CD4-positive, CD25-positive, alpha-beta regulatory T cell (primary cell): ENCODE data around the gene CXCR3. TPM values are rescaled to one million over a fixed set of nuclear protein-coding genes. Genes with fewer than 3 reads are reported as not detected.
"Not testable (repeated sequence)": the region's sequence is repeated elsewhere in the genome, so short reads cannot be mapped to it uniquely, and the experiment has no call there.

Source experiments
- ATAC-seq, 2 donors: fragments of 150-1000 bp; cut with Tn5 transposase; one replicate each; pipeline ENCODE4 v1.10.0; 2021; ENCODE audit warnings: low read depth in 2 of 2, moderate number of reproducible peaks in 2 of 2, moderate library complexity in 1 of 2
- DNase-seq, 3 donors: peaks; one replicate each; pipeline versions ENCODE4 v3.0.0 to v3.0.0-alpha.2; 2012 to 2022; ENCODE audit warnings: mixed read lengths in 1 of 3
- H3K27ac ChIP-seq: one replicate; pipeline ENCODE4 v1.7.0; 2013; ENCODE audit warnings: mild to moderate bottlenecking, low read length; ENCODE audit not compliant: insufficient read depth, poor library complexity, severe bottlenecking
- H3K27me3 ChIP-seq: one replicate; pipeline ENCODE4 v1.7.0; 2013; ENCODE audit warnings: low read length; ENCODE audit not compliant: control insufficient read depth, insufficient read depth
- H3K36me3 ChIP-seq: one replicate; pipeline ENCODE4 v1.7.0; 2013; ENCODE audit warnings: mild to moderate bottlenecking, low read length, moderate library complexity; ENCODE audit not compliant: control insufficient read depth, insufficient read depth
- H3K4me1 ChIP-seq: 2 replicates; pipeline ENCODE4 v1.7.0; 2013; ENCODE audit warnings: mild to moderate bottlenecking, low read length; ENCODE audit not compliant: insufficient read depth, control insufficient read depth, poor library complexity, severe bottlenecking
- H3K4me3 ChIP-seq: one replicate; pipeline ENCODE4 v1.7.0; 2013; ENCODE audit warnings: low read depth, mild to moderate bottlenecking, low read length, moderate library complexity
- H3K9me3 ChIP-seq, 2 experiments: 1 replicate in 1 of 2; 2 replicates in 1 of 2; pipeline ENCODE4 v1.7.0; 2013; ENCODE audit warnings: low read length in 2 of 2, mild to moderate bottlenecking in 1 of 2, moderate library complexity in 1 of 2; ENCODE audit not compliant: control insufficient read depth in 2 of 2
- H3K27ac Mint-ChIP-seq, 3 donors: one replicate each; pipeline ENCODE4 v1.8.0; 2020 to 2022; ENCODE audit warnings: mild to moderate bottlenecking in 3 of 3, mixed read lengths in 3 of 3, moderate library complexity in 2 of 3
- H3K27me3 Mint-ChIP-seq: one replicate; pipeline ENCODE4 v1.8.0; 2022; ENCODE audit warnings: mild to moderate bottlenecking, mixed read lengths
- H3K36me3 Mint-ChIP-seq: one replicate; pipeline ENCODE4 v1.8.0; 2020; ENCODE audit warnings: mixed read lengths
- H3K4me1 Mint-ChIP-seq, 4 donors: one replicate each; pipeline ENCODE4 v1.8.0; 2020 to 2022; ENCODE audit warnings: mixed read lengths in 4 of 4, mild to moderate bottlenecking in 1 of 4
- H3K4me3 Mint-ChIP-seq, 4 donors: one replicate each; pipeline ENCODE4 v1.8.0; 2020 to 2022; ENCODE audit warnings: mild to moderate bottlenecking in 4 of 4, mixed read lengths in 4 of 4, moderate library complexity in 3 of 4
- H3K9me3 Mint-ChIP-seq, 7 donors: one replicate each; pipeline ENCODE4 v1.8.0; 2020 to 2022; ENCODE audit warnings: mixed read lengths in 7 of 7, mild to moderate bottlenecking in 3 of 7, moderate library complexity in 2 of 7
- polyA plus RNA-seq, 4 donors: library from polyadenylated mRNA; unstranded; fragments of 300-500 nt; fragmentation: Illumina TruSeq; gene quantifications; one replicate each; pipeline ENCODE4 v1.2.3, GENCODE V29; 2021
- total RNA-seq: library from RNA; stranded (reverse); gene quantifications from one replicate; pipeline ENCODE4 v1.2.3, GENCODE V29; 2022

CXCR3 gene
- total and polyA plus RNA-seq, 5 donors from 2014 or later = 31.9 to 111 (median 72.7) TPM

DNA sequence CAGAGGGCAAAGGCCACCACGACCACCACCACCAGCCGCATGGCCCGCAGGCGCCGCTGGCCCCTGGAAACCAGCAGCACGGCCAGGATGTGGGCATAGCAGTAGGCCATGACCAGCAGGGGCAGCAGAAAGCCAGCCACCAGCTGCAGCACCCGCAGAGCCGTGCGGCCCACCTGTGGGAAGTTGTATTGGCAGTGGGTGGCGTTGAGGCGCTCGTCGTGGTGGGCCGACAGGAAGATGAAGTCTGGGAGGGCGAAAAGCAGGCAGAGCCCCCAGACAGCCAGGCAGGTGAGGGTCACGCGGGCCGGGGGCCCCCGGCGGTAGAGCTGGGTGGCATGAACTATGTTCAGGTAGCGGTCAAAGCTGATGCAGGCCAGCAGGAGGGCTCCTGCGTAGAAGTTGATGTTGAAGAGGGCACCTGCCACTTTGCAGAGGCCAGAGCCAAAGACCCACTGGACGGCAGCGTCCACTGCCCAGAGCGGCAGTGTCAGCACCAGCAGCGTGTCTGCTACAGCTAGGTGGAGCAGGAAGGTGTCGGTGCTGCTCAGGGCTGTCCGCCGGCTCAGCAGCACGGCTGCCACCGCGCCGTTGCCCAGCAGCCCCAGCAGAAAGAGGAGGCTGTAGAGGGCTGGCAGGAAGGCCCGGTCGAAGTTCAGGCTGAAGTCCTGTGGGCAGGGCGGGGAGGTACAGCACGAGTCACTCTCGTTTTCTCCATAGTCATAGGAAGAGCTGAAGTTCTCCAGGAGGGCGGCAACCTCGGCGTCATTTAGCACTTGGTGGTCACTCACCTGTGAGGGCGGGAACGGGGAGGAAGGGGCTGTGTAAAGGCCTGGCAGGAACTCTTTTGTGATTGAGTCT lies 1.4 kb downstream of the CXCR3 start:
- peak overlapping the region; percentile 77 to 91 (median 87) for H3K4me3 Mint-ChIP-seq
- H3K4me3 ChIP-seq = peak overlapping the region; percentile 53
- H3K4me1 ChIP-seq = peaks cover 38% of the 10 kb centered on the region
- H3K27me3 ChIP-seq = no peaks in the 10 kb centered on the region
- DNase-seq (peak in 1 of 3 donors; percentile 30), ATAC-seq (peak in 1 of 2 donors; percentile 23)
- no peaks in the 10 kb centered on the region for H3K9me3 Mint-ChIP-seq
- no peaks in the 10 kb centered on the region for H3K9me3 ChIP-seq
- peak overlapping the region; percentile 76 for H3K27ac ChIP-seq
- peaks cover 25% of the 10 kb centered on the region for H3K36me3 Mint-ChIP-seq
- peaks cover 5 to 64% (median 30%) of the 10 kb centered on the region in 4 donors for H3K4me1 Mint-ChIP-seq
- peaks cover 14% of the 10 kb centered on the region for H3K36me3 ChIP-seq
- peak overlapping the region; percentile 42 to 95 (median 89) for H3K27ac Mint-ChIP-seq
- no peaks in the 10 kb centered on the region for H3K27me3 Mint-ChIP-seq

DNA sequence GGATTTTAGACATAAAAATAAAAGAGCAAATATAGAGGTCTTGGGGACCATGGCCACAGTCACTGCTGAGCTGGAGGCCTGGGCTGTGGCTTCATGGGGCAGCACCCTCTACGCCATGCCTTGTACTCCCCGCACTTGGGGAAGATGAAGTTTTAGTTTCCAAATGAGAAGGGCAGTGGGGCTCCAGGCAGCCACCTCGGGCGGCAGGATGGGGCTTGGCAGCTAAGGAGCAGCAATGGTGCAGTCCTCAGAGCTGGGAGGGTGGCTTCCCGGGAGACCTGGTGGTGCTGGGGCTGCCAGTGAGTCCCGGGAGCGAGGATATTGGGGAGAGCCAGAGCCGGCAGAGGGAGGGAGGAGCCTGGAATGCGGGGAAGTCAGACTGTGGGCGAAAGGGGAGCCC lies 2.4 kb downstream of the CXCR3 start:
- Histone ChIP-seq H3K4me3 (no peak overlapping the region), H3K36me3 (peaks cover 22% of the 10 kb centered on the region), H3K27ac (peak overlapping the region; percentile 47), H3K9me3 (no peaks in the 10 kb centered on the region), H3K4me1 (peaks cover 36% of the 10 kb centered on the region), H3K27me3 (no peaks in the 10 kb centered on the region)
- Mint-ChIP-seq H3K4me1 (peaks cover 5 to 62% (median 25%) of the 10 kb centered on the region in 4 donors), H3K27me3 (no peaks in the 10 kb centered on the region), H3K27ac (peak overlapping the region; percentile 59 to 86 (median 69)), H3K4me3 (peak overlapping the region; percentile 83 to 91 (median 88)), H3K36me3 (peaks cover 30% of the 10 kb centered on the region), H3K9me3 (no peaks in the 10 kb centered on the region)
- DNase-seq (no peak), ATAC-seq (no peak)

DNA sequence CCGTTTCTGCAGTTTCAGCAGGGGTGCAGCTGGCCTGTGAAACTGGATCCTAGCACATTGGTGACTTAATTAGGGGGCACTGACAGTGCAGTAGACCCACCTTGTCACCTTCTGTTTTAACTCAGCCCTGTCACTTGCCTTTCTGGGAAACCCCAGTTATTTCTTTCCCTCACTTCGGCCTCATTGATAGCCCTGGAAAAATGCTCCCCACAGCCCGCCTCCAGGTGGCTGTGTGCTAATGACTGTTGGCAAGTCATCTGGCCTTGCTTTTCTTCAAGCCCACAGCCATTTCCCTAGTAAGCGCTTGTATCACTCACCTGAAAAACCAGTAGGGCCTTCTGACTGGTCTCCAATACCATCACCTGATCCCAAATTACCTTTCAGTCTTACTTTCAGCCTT lies 3.3 kb downstream of the CXCR3 start:
- ATAC-seq (no peak), DNase-seq (no peak)
- Histone ChIP-seq H3K36me3 (peaks cover 28% of the 10 kb centered on the region), H3K27me3 (no peaks in the 10 kb centered on the region), H3K4me3 (no peak overlapping the region), H3K27ac (peak overlapping the region; percentile 53), H3K9me3 (no peaks in the 10 kb centered on the region), H3K4me1 (peaks cover 32% of the 10 kb centered on the region)
- Mint-ChIP-seq H3K27ac (peak overlapping the region; percentile 59 to 86 (median 62)), H3K27me3 (no peaks in the 10 kb centered on the region), H3K4me3 (peak overlapping the region in 3 of 4 donors; percentile 24 to 86 (median 83)), H3K36me3 (peaks cover 34% of the 10 kb centered on the region), H3K9me3 (no peaks in the 10 kb centered on the region), H3K4me1 (peaks cover 5 to 57% (median 21%) of the 10 kb centered on the region in 4 donors)

DNA sequence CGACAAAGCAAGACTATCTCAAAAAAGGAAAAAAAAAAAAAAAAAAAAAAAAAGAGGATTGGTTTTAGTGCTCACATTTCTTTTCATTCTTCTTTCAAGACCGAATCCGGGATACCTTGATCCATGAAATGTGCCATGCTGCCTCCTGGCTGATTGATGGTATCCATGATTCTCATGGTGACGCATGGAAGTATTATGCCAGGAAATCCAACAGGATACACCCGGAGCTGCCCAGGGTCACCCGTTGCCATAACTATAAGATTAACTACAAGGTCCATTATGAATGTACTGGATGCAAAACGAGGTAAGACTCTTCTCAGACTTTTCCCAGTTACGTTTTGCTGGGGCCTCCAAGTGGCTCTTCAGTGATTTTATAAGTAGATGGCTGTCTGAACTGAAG lies 6.1 kb downstream of the CXCR3 start:
- no peaks in the 10 kb centered on the region for H3K27me3 Mint-ChIP-seq
- H3K9me3 ChIP-seq = no peaks in the 10 kb centered on the region
- no peak overlapping the region for H3K4me3 ChIP-seq
- H3K4me1 Mint-ChIP-seq = peaks cover 12 to 57% (median 27%) of the 10 kb centered on the region in 4 donors
- no peaks in the 10 kb centered on the region for H3K9me3 Mint-ChIP-seq
- no peak for ATAC-seq
- H3K4me1 ChIP-seq = peaks cover 17% of the 10 kb centered on the region
- H3K27me3 ChIP-seq = no peaks in the 10 kb centered on the region
- no peak overlapping the region for H3K4me3 Mint-ChIP-seq
- peaks cover 32% of the 10 kb centered on the region for H3K36me3 ChIP-seq
- peak overlapping the region in 1 of 3 donors; percentile 32 for H3K27ac Mint-ChIP-seq
- DNase-seq = no peak
- H3K36me3 Mint-ChIP-seq = peaks cover 39% of the 10 kb centered on the region
- no peak overlapping the region for H3K27ac ChIP-seq

DNA sequence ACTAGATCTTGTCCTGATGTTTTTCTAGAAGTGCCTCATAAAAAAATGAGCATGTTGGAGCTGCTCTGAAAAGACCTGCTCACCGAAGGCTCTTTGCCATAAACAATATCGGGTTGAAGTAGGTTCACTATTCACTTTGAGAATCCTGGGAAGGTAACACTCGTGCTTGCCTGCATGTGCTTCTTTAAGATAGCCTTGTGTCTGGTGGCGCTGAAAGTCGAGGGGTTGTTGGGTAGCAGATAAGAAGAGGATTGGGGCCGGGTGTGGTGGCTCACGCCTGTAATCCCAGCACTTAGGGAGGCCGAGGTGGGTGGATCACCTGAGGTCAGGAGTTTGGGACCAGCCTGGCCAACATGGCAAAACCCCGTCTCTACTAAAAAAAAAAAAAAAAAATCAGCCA lies 6.6 kb downstream of the CXCR3 start:
- Mint-ChIP-seq H3K36me3 (peaks cover 39% of the 10 kb centered on the region), H3K4me1 (peaks cover 13 to 58% (median 31%) of the 10 kb centered on the region in 4 donors), H3K27ac (peak overlapping the region in 1 of 3 donors; percentile 43)
- peaks cover 22% of the 10 kb centered on the region for H3K4me1 ChIP-seq
- not testable (repeated sequence) for H3K9me3 Mint-ChIP-seq, H3K27me3 Mint-ChIP-seq, H3K9me3 ChIP-seq, ATAC-seq, H3K27ac ChIP-seq, H3K4me3 ChIP-seq, H3K4me3 Mint-ChIP-seq, DNase-seq, H3K27me3 ChIP-seq
- peaks cover 32% of the 10 kb centered on the region for H3K36me3 ChIP-seq

DNA sequence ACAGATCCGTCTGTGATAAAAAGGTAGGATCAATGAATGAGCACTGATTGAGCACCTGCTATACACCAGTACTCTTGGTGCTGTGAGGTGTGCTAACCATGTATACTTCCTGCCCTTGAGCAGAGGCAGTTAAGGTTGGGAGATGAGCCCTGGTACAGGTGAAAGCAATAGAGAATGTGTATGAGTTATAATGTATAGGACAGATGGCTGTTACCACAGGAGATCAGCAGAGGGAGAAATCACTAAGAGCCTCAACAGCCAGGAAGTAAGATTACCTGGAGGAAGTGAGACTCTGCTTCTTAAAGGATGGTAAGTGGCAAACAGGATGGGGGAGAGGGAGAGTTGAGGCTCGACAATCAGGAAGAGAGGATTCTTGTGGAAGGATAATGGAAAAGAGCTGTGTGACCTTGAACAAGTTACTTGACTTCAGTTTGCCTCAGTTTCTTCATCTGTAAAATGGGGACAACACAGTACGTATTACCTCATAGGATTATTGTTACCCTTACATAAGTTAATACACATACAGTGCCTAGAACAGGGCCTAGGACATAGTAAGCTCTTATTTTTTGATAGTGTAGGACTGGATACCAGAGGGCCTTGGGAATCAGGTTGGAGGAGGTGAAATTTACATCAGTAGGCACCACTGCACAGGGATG lies 9.1 kb downstream of the CXCR3 start:
- H3K4me1 ChIP-seq = peaks cover 27% of the 10 kb centered on the region
- H3K27ac ChIP-seq = peak overlapping the region; percentile 61
- peaks cover 36% of the 10 kb centered on the region for H3K36me3 ChIP-seq
- Mint-ChIP-seq H3K27ac (peak overlapping the region; percentile 37 to 95 (median 48)), H3K27me3 (no peaks in the 10 kb centered on the region), H3K9me3 (no peaks in the 10 kb centered on the region), H3K4me1 (peaks cover 13 to 60% (median 30%) of the 10 kb centered on the region in 4 donors), H3K4me3 (peak overlapping the region in 3 of 4 donors; percentile 0 to 62 (median 3)), H3K36me3 (peaks cover 35% of the 10 kb centered on the region)
- DNase-seq (peak in 1 of 3 donors; percentile 80), ATAC-seq (peak; percentile 51 to 62)
- no peak overlapping the region for H3K4me3 ChIP-seq
- H3K27me3 ChIP-seq = no peaks in the 10 kb centered on the region
- H3K9me3 ChIP-seq = no peaks in the 10 kb centered on the region

DNA sequence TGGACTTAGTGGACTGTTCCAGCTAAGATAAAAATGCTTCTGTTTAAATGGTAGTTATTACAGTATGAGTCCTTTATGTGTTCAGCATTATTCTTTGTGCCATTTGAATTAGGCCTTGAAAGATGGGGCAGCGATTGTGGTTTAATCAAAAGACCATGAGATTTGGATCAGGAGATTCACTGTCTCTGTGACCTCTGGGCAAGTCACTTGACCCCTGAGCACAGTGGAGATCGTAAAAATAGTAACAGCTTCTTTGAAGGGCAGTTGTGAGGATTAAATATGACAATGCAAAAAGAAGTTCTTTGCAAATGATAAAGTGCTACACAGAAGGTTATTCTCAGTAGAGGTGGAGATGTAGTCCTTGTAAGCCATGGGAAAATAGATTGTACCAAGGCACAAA lies 10.8 kb downstream of the CXCR3 start:
- DNase-seq (no peak), ATAC-seq (no peak)
- H3K4me1 ChIP-seq = peaks cover 27% of the 10 kb centered on the region
- no peaks in the 10 kb centered on the region for H3K9me3 Mint-ChIP-seq
- H3K27me3 Mint-ChIP-seq = no peaks in the 10 kb centered on the region
- peaks cover 13 to 59% (median 30%) of the 10 kb centered on the region in 4 donors for H3K4me1 Mint-ChIP-seq
- peak overlapping the region in 2 of 4 donors; percentile 22 to 32 for H3K4me3 Mint-ChIP-seq
- no peaks in the 10 kb centered on the region for H3K27me3 ChIP-seq
- no peaks in the 10 kb centered on the region for H3K9me3 ChIP-seq
- no peak overlapping the region for H3K4me3 ChIP-seq
- H3K36me3 Mint-ChIP-seq = peaks cover 41% of the 10 kb centered on the region
- peaks cover 39% of the 10 kb centered on the region for H3K36me3 ChIP-seq
- H3K27ac Mint-ChIP-seq = peak overlapping the region; percentile 59 to 93 (median 77)
- H3K27ac ChIP-seq = peak overlapping the region; percentile 60
